Large intestine (tissue), 3 donors: ENCODE measurements around the gene RSPH9. TPM values are rescaled to one million over a fixed set of nuclear protein-coding genes. Genes with fewer than 3 reads are reported as not detected.

Source experiments
- DNase-seq, 2 donors: peaks; one replicate each; pipeline versions ENCODE4 v3.0.0 to v3.0.0-alpha.2; 2013
- H3K27ac ChIP-seq: one replicate; pipeline ENCODE4 v1.5.1; 2013; ENCODE audit warnings: low read length
- H3K27me3 ChIP-seq: 2 replicates; pipeline ENCODE4 v1.6.1; 2013; ENCODE audit warnings: low read length; ENCODE audit not compliant: control insufficient read depth, insufficient read depth
- H3K36me3 ChIP-seq: 2 replicates; pipeline ENCODE4 v1.6.1; 2013; ENCODE audit warnings: low read length; ENCODE audit not compliant: control insufficient read depth, insufficient read depth
- H3K4me1 ChIP-seq: one replicate; pipeline ENCODE4 v1.6.1; 2013; ENCODE audit warnings: low read length; ENCODE audit not compliant: control insufficient read depth, insufficient read depth
- H3K4me3 ChIP-seq: one replicate; pipeline ENCODE4 v1.5.1; 2013; ENCODE audit warnings: low read length
- H3K9me3 ChIP-seq: one replicate; pipeline ENCODE4 v1.6.1; 2013; ENCODE audit warnings: mild to moderate bottlenecking, low read depth, low read length, moderate library complexity; ENCODE audit not compliant: control insufficient read depth
- WGBS: methylation state at CpG from one replicate; pipeline ENCODE4 v1.1.5; 2013; ENCODE audit warnings: low lambda C conversion rate; ENCODE audit not compliant: insufficient coverage; 5-methylcytosine and 5-hydroxymethylcytosine counted together
- polyA plus RNA-seq: library from polyadenylated mRNA; unstranded; fragments of 120-200 nt; gene quantifications from one replicate; pipeline ENCODE4 v1.2.1, GENCODE V29; 2013

Gene RSPH9
- polyA plus RNA-seq, 1 donor = 1.1 TPM

GRCh38 chr6:43677759-43678158 lies 32.9 kb downstream of the RSPH9 start:
- no peak overlapping the region for H3K4me3 ChIP-seq
- peaks cover 25% of the 10 kb centered on the region for H3K4me1 ChIP-seq
- peak overlapping the region; percentile 9 for H3K27ac ChIP-seq
- DNase-seq = no peak
- WGBS = no CpG with 5 or more reads among the region's 7 CpGs
- H3K9me3 ChIP-seq = no peaks in the 10 kb centered on the region
- H3K27me3 ChIP-seq = no peaks in the 10 kb centered on the region
- H3K36me3 ChIP-seq = peaks cover 81% of the 10 kb centered on the region

- WGBS = no CpG with 5 or more reads among the region's 7 CpGs
- Histone ChIP-seq H3K4me3 (no peak overlapping the region), H3K9me3 (no peaks in the 10 kb centered on the region), H3K4me1 (peaks cover 26% of the 10 kb centered on the region), H3K27ac (no peak overlapping the region), H3K36me3 (peaks cover 79% of the 10 kb centered on the region), H3K27me3 (no peaks in the 10 kb centered on the region)
- no peak for DNase-seq
Measured at GRCh38 chr6:43678341-43678740, 33.5 kb downstream of the RSPH9 start.

DNA sequence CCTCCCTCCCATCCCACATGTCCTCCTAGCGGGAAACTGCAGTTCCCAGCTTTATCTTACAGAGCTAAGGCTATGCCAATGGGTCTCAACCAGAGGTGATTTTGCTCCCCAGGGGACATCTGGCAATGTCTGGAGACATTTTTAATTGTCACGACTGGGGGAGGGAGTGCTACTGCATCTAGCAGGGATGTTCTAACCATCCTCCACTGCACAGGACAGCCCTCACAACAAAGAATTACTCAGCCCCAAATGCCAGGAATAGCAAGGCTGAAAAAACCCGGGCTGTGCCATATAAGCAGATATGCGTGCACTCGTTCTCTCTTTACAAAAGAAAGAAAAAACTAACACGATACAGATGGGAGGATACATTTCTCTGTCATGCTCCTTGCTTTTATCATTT lies 34.2 kb downstream of the RSPH9 start:
- Histone ChIP-seq H3K4me1 (peaks cover 31% of the 10 kb centered on the region), H3K36me3 (peaks cover 71% of the 10 kb centered on the region), H3K4me3 (no peak overlapping the region), H3K27me3 (no peaks in the 10 kb centered on the region), H3K27ac (no peak overlapping the region), H3K9me3 (no peaks in the 10 kb centered on the region)
- no peak for DNase-seq
- 80% methylated on average over 1 of the region's 6 CpGs for WGBS

DNA sequence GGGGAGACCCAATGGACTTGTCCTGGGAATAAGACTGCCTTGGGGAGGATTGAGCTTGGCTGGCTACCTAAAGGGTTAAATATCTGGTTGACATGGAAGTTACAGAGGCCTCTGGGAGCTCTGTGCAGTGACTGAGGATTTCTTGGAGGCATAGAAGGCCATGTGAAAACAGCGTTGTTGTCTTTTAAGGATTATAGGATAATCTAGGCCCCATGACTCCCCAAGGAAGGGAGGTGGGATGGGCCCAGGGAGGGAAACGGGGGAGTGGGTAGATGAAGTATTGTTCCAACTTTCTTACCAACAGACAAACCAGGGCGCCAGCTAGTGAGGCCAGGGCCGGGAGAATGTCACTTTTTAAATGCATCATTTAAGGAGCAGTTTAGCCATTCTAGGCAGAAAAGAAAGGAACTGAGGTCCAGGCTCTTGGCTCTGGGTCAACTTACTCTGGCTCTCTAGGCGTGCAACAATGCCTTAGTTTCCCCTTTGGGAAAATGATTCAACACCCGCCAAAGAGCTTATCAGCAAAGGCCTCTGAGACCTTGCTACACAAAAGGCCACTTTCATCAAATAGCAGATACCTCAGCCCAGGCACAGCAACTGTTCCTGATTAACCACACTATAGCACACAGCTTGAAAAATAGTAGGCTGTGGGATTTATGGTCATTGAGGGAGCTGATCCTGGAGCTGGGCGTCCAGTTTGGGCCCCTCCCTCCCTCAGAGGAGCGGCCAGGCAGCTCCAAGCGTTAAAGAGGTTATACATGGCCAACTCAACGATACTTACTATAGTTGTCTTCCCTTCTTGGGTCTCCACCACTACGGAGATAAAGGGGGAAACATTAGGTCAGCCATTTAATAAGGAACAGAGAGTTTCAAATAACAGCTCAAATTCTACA lies 35.7 kb downstream of the RSPH9 start:
- H3K9me3 ChIP-seq = no peaks in the 10 kb centered on the region
- H3K27ac ChIP-seq = peak overlapping the region; percentile 34
- H3K27me3 ChIP-seq = no peaks in the 10 kb centered on the region
- WGBS = no CpG with 5 or more reads among the region's 11 CpGs
- no peak overlapping the region for H3K4me3 ChIP-seq
- peaks cover 59% of the 10 kb centered on the region for H3K36me3 ChIP-seq
- peaks cover 38% of the 10 kb centered on the region for H3K4me1 ChIP-seq
- no peak for DNase-seq

DNA sequence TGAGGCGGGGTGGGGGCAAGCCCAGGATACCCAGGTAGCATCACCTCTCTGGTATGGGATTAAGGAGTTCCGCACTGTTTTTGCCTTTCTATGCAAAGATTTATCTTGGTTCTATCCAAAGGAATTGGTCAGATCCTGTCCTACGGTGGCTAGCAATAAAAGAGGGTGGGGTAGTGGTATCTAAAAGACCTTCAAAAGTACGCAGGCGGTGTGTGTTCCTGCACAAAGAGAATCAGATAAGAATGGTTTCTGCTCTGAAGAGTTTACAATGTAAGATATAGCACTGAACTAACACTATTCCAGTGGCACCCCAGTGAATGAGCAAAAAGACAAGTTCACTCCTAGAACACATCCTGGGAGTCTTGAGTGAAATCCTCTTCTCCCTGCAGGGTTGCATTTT lies 36.5 kb downstream of the RSPH9 start:
- Histone ChIP-seq H3K36me3 (peaks cover 51% of the 10 kb centered on the region), H3K27ac (peak overlapping the region; percentile 34), H3K4me3 (no peak overlapping the region), H3K4me1 (peaks cover 38% of the 10 kb centered on the region), H3K9me3 (no peaks in the 10 kb centered on the region), H3K27me3 (no peaks in the 10 kb centered on the region)
- WGBS = 0% methylated on average over 1 of the region's 5 CpGs
- peak in 1 of 2 donors; percentile 27 for DNase-seq

DNA sequence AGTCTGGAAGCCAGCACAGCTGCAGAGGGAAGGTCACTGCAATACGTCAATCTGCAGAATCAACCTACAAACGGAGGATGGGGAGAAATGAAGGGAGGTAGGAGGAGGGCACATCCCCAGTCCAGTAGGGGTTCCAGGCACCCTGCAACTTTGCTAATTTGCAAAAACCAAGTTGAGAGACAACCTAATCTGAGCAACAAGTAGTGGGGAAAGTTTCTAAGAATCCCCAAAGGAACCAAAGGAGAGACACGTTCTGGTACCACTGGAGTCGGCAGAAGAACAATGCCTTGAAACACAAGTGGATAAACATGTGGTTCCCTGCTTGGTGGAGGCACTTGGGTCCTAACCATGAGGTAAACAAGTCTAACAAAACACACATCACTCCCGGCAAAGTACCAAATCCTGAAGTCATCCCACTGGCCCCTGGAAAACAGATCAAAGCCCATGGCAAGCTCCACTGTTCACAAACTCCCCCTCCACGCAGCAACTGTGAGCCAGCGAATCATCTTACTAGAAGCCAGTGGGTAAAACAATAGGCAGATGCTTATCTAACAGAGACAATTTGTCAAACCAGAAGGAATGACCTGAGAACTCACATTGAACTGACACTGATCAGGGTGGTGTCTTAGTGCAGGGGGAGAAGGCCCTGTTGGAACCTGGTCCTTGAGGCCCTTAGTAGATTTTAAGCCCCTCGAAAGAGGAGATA lies 38.0 kb downstream of the RSPH9 start:
- peaks cover 37% of the 10 kb centered on the region for H3K36me3 ChIP-seq
- H3K4me3 ChIP-seq = no peak overlapping the region
- DNase-seq = no peak
- H3K27me3 ChIP-seq = no peaks in the 10 kb centered on the region
- no peaks in the 10 kb centered on the region for H3K9me3 ChIP-seq
- no CpG with 5 or more reads among the region's 8 CpGs for WGBS
- H3K27ac ChIP-seq = no peak overlapping the region
- H3K4me1 ChIP-seq = peaks cover 38% of the 10 kb centered on the region

GRCh38 chr6:43683708-43684455 lies 39.0 kb downstream of the RSPH9 start:
- peaks cover 38% of the 10 kb centered on the region for H3K4me1 ChIP-seq

GRCh38 chr6:43687079-43687436 lies 42.2 kb downstream of the RSPH9 start:
- Histone ChIP-seq H3K9me3 (no peaks in the 10 kb centered on the region), H3K27me3 (no peaks in the 10 kb centered on the region), H3K4me1 (peaks cover 26% of the 10 kb centered on the region), H3K4me3 (peak overlapping the region; percentile 88), H3K36me3 (peaks cover 2% of the 10 kb centered on the region), H3K27ac (peak overlapping the region; percentile 40)
- no CpG with 5 or more reads among the region's 10 CpGs for WGBS
- DNase-seq = no peak

More at GRCh38 chr6:43683708-43684455, 39.0 kb downstream of the RSPH9 start:
- Histone ChIP-seq H3K27me3 (no peaks in the 10 kb centered on the region), H3K36me3 (peaks cover 27% of the 10 kb centered on the region), H3K4me3 (no peak overlapping the region), H3K9me3 (no peaks in the 10 kb centered on the region), H3K27ac (no peak overlapping the region)
- 20% methylated on average over 1 of the region's 1 CpG for WGBS
- no peak for DNase-seq

DNA sequence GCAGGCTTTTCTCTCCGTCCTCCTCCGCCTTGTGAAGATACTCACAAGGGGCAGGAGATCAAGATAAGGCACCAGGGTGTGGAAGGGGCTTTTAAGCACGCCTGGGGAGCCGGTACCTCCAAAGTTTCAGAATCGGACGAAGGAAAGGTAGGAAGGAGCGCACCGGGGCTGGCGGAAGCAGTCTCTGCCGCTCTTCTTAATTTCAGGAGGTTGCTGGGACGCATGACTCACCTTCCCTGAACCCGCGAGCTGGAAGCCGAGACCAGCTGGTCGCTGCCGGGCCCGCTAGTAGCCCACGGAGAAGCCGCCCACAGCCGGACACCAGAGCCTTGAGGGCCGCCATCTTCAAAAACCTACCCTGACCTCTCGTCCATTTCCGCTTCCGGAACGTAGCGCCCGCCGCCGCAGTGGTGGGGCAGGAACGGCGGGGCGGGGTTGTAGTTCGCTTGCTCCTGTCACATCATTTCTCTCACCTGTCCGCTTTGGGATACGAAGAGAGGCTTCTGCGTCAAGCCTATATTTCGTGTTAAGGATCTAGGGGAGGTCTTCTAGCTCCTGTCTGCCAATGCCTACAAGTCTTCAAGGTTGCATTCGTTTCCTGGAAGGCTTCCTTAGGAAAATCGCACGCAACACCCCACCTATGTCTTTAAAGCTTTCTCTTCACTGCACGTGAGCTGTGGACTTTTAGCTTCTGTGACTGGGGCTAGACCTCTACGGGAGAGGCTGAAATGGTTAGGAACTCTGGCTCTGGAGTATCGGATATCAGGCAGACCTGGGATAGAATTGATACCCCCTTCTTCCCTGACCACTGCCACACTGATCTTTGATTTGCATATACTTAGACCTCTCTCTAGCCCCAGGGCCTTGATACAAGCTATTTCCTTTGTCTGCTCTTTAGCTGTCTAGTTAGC lies 42.9 kb downstream of the RSPH9 start, which contains the start of gene MRPS18A:
TSS of gene MRPS18A (minus strand) at position 355 of the 911 bp plus-strand sequence. CDS start at position 343, 12 bp downstream.
- peak within 1 kb of the TSS; percentile 40 for H3K27ac ChIP-seq
- H3K9me3 ChIP-seq = no peaks in the 10 kb centered on the region
- peaks cover 2% of the 10 kb centered on the region for H3K36me3 ChIP-seq
- H3K4me3 ChIP-seq = peak within 1 kb of the TSS; percentile 88
- peak in 1 of 2 donors; percentile 89 for DNase-seq
- no CpG with 5 or more reads among the region's 43 CpGs for WGBS
- H3K27me3 ChIP-seq = no peaks in the 10 kb centered on the region
- H3K4me1 ChIP-seq = peaks cover 20% of the 10 kb centered on the region
